H1 (cell line): Measurements from ENCODE around the gene MIOX. TPM values are rescaled to one million over a fixed set of nuclear protein-coding genes. Genes with fewer than 3 reads are reported as not detected.

Experiments
- CTCF ChIA-PET: fragments of 300-600 bp; sonication (Branson Sonifier 250); formaldehyde crosslinking; loops from one replicate; lab custom pipeline; 2021; ENCODE audit not compliant: partially characterized antibody; lab: Charles Lee
- POLR2A ChIA-PET: fragments of 300-600 bp; sonication (Branson Sonifier 250); formaldehyde crosslinking; loops from one replicate; lab custom pipeline; 2021; ENCODE audit warnings: inconsistent platforms; ENCODE audit not compliant: partially characterized antibody; lab: Charles Lee
- DNase-seq, 2 experiments: peaks; one replicate each; pipeline versions ENCODE4 v3.0.0 to v3.0.0-alpha.2; 2010 to 2022; ENCODE audit warnings: low spot score in 2 of 2, low read depth in 1 of 2, mixed read lengths in 1 of 2
- FAIRE-seq: peaks from 2 replicates; lab custom pipeline; 2011; peaks lifted over from hg19 to GRCh38; lab: Jason Lieb, UNC
- H2AFZ ChIP-seq: 2 replicates; pipeline ENCODE4 v1.8.1; 2012; ENCODE audit warnings: low read length, inconsistent platforms
- H2AK5ac ChIP-seq: 2 replicates; pipeline ENCODE4 v1.6.1; 2013; ENCODE audit warnings: low read depth, low read length
- H2BK120ac ChIP-seq: replicated peaks from 2 replicates; pipeline ENCODE3; 2013; ENCODE audit warnings: low read depth, low read length, inconsistent platforms
- H2BK12ac ChIP-seq: 2 replicates; pipeline ENCODE4 v1.6.1; 2013; ENCODE audit warnings: low read depth, low read length
- H2BK15ac ChIP-seq: 2 replicates; pipeline ENCODE4 v1.6.1; 2013; ENCODE audit warnings: low read length
- H2BK20ac ChIP-seq: 2 replicates; pipeline ENCODE4 v1.6.1; 2013; ENCODE audit warnings: low read length
- H2BK5ac ChIP-seq: 2 replicates; pipeline ENCODE4 v1.6.1; 2013; ENCODE audit warnings: low read depth, low read length
- H3K14ac ChIP-seq: 2 replicates; pipeline ENCODE4 v1.6.1; 2013; ENCODE audit warnings: inconsistent platforms; ENCODE audit not compliant: insufficient read length
- H3K18ac ChIP-seq: 2 replicates; pipeline ENCODE4 v1.6.1; 2013; ENCODE audit warnings: low read length; ENCODE audit errors: extremely low read depth
- H3K23ac ChIP-seq: 2 replicates; pipeline ENCODE4 v1.6.1; 2013; ENCODE audit warnings: inconsistent platforms; ENCODE audit not compliant: insufficient read length
- H3K23me2 ChIP-seq: 2 replicates; pipeline ENCODE4 v1.6.1; 2013; ENCODE audit warnings: low read depth, low read length
- H3K27ac ChIP-seq: 2 replicates; pipeline ENCODE4 v1.6.1; 2011; ENCODE audit warnings: low read depth, low read length, inconsistent platforms
- H3K27me3 ChIP-seq, 4 experiments: replicated peaks in 1 of 4; 1 replicate in 1 of 4; 2 replicates in 3 of 4; pipeline versions ENCODE4 v1.6.1 to v1.8.1; 2011 to 2013; ENCODE audit warnings: low read length in 3 of 4, mild to moderate bottlenecking in 3 of 4, inconsistent platforms in 2 of 4, mixed read lengths in 2 of 4, moderate library complexity in 1 of 4; ENCODE audit not compliant: control insufficient read depth in 3 of 4, insufficient read depth in 3 of 4; ENCODE audit errors: extremely low read depth in 1 of 4
- H3K36me3 ChIP-seq, 4 experiments: 2 replicates each; pipeline versions ENCODE4 v1.6.1 to v1.8.1; 2011 to 2013; ENCODE audit warnings: mild to moderate bottlenecking in 4 of 4, low read length in 3 of 4, moderate library complexity in 2 of 4, control low read depth in 1 of 4, inconsistent platforms in 1 of 4; ENCODE audit not compliant: insufficient read depth in 4 of 4, control insufficient read depth in 2 of 4
- H3K4ac ChIP-seq: replicated peaks from 2 replicates; pipeline ENCODE3; 2013; ENCODE audit warnings: low read length, low read depth, mixed read lengths, inconsistent platforms; ENCODE audit not compliant: insufficient read length
- H3K4me1 ChIP-seq, 4 experiments: replicated peaks in 1 of 4; 1 replicate in 1 of 4; 2 replicates in 3 of 4; pipeline versions ENCODE4 v1.6.1 to v1.8.1; 2011 to 2013; ENCODE audit warnings: low read length in 3 of 4, inconsistent platforms in 2 of 4, mixed read lengths in 1 of 4; ENCODE audit not compliant: insufficient read depth in 4 of 4, control insufficient read depth in 3 of 4
- H3K4me2 ChIP-seq, 2 experiments: 2 replicates each; pipeline versions ENCODE4 v1.6.1 to v1.8.1; 2011 to 2013; ENCODE audit warnings: low read depth in 2 of 2, low read length in 2 of 2, control low read depth in 1 of 2, inconsistent platforms in 1 of 2, mild to moderate bottlenecking in 1 of 2; ENCODE audit not compliant: insufficient read depth in 1 of 2
- H3K4me3 ChIP-seq, 4 experiments: fragments of 200-600, 300-600 bp in 1 of 4; sonication (generic), shearing (Covaris generic), sonication (Bioruptor Twin) in 1 of 4; 2 replicates each; pipeline versions ENCODE4 v1.5.1 to v1.8.1; 2011 to 2016; ENCODE audit warnings: low read length in 4 of 4, low read depth in 3 of 4, control low read depth in 2 of 4, inconsistent platforms in 2 of 4, mild to moderate bottlenecking in 2 of 4, mixed read lengths in 1 of 4, moderate library complexity in 1 of 4; ENCODE audit not compliant: insufficient read depth in 2 of 4; ENCODE audit errors: extremely low read depth in 1 of 4
- H3K56ac ChIP-seq: replicated peaks from 2 replicates; pipeline ENCODE3; 2013; ENCODE audit warnings: low read depth, mild to moderate bottlenecking, mixed read lengths, low read length, inconsistent platforms; ENCODE audit not compliant: insufficient read length
- H3K79me1 ChIP-seq: 2 replicates; pipeline ENCODE4 v1.6.1; 2013; ENCODE audit warnings: low read depth, low read length, control low read depth
- H3K79me2 ChIP-seq, 2 experiments: 2 replicates each; pipeline versions ENCODE4 v1.6.1 to v1.8.1; 2012 to 2013; ENCODE audit warnings: low read length in 2 of 2, mild to moderate bottlenecking in 2 of 2, inconsistent platforms in 1 of 2; ENCODE audit not compliant: insufficient read depth in 2 of 2, control insufficient read depth in 1 of 2
- H3K9ac ChIP-seq, 4 experiments: replicated peaks in 1 of 4; 1 replicate in 1 of 4; 2 replicates in 3 of 4; pipeline versions ENCODE4 v1.6.1 to v1.8.1; 2011 to 2013; ENCODE audit warnings: low read depth in 3 of 4, low read length in 3 of 4, control low read depth in 2 of 4, mild to moderate bottlenecking in 2 of 4, moderate library complexity in 2 of 4, inconsistent platforms in 1 of 4; ENCODE audit errors: extremely low read depth in 1 of 4
- H3K9me3 ChIP-seq, 2 experiments: 2 replicates each; pipeline versions ENCODE4 v1.6.1 to v1.8.1; 2012 to 2013; ENCODE audit warnings: mild to moderate bottlenecking in 2 of 2, moderate library complexity in 2 of 2, control low read depth in 1 of 2, inconsistent platforms in 1 of 2, low read depth in 1 of 2, low read length in 1 of 2, mixed read lengths in 1 of 2; ENCODE audit not compliant: insufficient read depth in 2 of 2
- H4K20me1 ChIP-seq, 2 experiments: replicated peaks in 1 of 2; 2 replicates each; pipeline versions ENCODE3 to v1.8.1; 2011 to 2013; ENCODE audit warnings: inconsistent platforms in 2 of 2, low read length in 2 of 2, mild to moderate bottlenecking in 1 of 2; ENCODE audit not compliant: insufficient read depth in 2 of 2, control insufficient read depth in 1 of 2
- H4K5ac ChIP-seq: 2 replicates; pipeline ENCODE4 v1.6.1; 2013; ENCODE audit warnings: low read length, low read depth, mixed read lengths, inconsistent platforms; ENCODE audit not compliant: insufficient read length
- H4K8ac ChIP-seq: 2 replicates; pipeline ENCODE4 v1.8.0; 2013; ENCODE audit warnings: mild to moderate bottlenecking, moderate library complexity, low read length, inconsistent platforms; ENCODE audit not compliant: insufficient read depth; ENCODE audit errors: extremely low read depth
- H4K91ac ChIP-seq: replicated peaks from 2 replicates; pipeline ENCODE3; 2013; ENCODE audit warnings: low read length, mixed read lengths, inconsistent platforms; ENCODE audit not compliant: insufficient read length
- EGR1 ChIP-seq: IDR thresholded peaks from 2 replicates; pipeline ENCODE4 v1.6.1; 2011; ENCODE audit warnings: low read depth, low read length, borderline replicate concordance
- GTF2F1 ChIP-seq: IDR thresholded peaks from 2 replicates; pipeline ENCODE4 v1.6.1; 2012; ENCODE audit warnings: low read depth, low read length, improper control_type of control experiment, borderline replicate concordance
- NANOG ChIP-seq: IDR thresholded peaks from 2 replicates; pipeline ENCODE4 v1.6.1; 2011; ENCODE audit warnings: low read length, low read depth, mild to moderate bottlenecking, inconsistent platforms; ENCODE audit not compliant: insufficient read depth, poor library complexity, severe bottlenecking
- RBBP5 ChIP-seq: IDR thresholded peaks from 2 replicates; pipeline ENCODE4 v1.7.1; 2012; ENCODE audit warnings: low read depth, mild to moderate bottlenecking, inconsistent platforms, low read length, moderate library complexity, borderline replicate concordance
- SP2 ChIP-seq: IDR thresholded peaks from 2 replicates; pipeline ENCODE4 v1.6.1; 2012; ENCODE audit warnings: mild to moderate bottlenecking, low read length, inconsistent platforms
- WGBS, 2 experiments: shearing (Covaris generic) in 1 of 2; methylation state at CpG; one replicate each; pipeline versions ENCODE4 v1.1.6 to v1.1.7; 2013 to 2015; ENCODE audit warnings: low lambda C conversion rate in 2 of 2, mixed read lengths in 2 of 2, inconsistent platforms in 1 of 2, low coverage in 1 of 2, missing lambda C conversion rate in 1 of 2; ENCODE audit not compliant: insufficient replicate concordance in 2 of 2, insufficient coverage in 1 of 2, insufficient read length in 1 of 2; ENCODE audit errors: extremely low coverage in 1 of 2, missing lambda C conversion rate in 1 of 2; 5-methylcytosine and 5-hydroxymethylcytosine counted together
- polyA plus RNA-seq, 7 experiments: library from polyadenylated mRNA; depleted of rRNA in 3 of 7; stranded (reverse) in 5 of 7; unstranded in 2 of 7; fragments of >200 nt in 5 of 7; fragments of 200-250 nt in 2 of 7; gene quantifications; 1 replicate in 5 of 7; 2 replicates in 1 of 7; 4 replicates in 1 of 7; pipeline versions ENCODE4 v1.2.1 to v1.2.3, GENCODE V29; 2011 to 2013; ENCODE audit warnings: missing spikeins in 2 of 7, mixed read lengths in 2 of 7
- total RNA-seq: library from RNA; stranded (reverse); fragmentation: NEBNext Ultra II Directional; extraction: Animal tissue kit (Norgen Biotek cat#: 25700); gene quantifications from 2 replicates; pipeline ENCODE4 v1.2.1, GENCODE V29; 2021

MIOX gene
- total and polyA plus RNA-seq, 2 of the 8 experiments (the other 6 are each of a cell fraction or from before 2014, with no cell fraction given) = 0.30 to 0.32 TPM

DNA sequence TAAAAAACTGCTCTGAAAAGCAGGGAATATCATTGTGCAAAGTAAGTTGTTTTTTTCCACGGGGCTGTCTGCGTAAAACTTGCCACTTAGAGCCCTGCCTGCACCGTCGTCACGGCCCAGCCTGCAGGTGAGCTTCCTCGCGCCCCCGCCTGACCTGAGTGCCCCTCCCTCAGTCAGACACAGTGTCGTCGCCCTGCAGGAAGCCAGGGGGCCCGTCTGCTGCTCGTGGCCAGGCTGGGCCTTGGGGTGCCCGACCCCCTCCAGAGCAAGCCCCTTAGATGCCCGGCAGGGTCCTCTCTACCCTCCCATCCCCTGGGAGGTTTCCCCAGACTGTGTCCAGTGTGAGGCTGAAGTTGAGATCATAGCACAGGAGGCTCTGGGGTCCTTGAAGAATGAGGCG lies 43.5 kb upstream of the MIOX start:
- no peaks in the 10 kb centered on the region for H3K27me3 ChIP-seq
- H3K4me2 ChIP-seq = no peak overlapping the region
- peaks cover 0 to 9% (median 4%) of the 10 kb centered on the region in 4 experiments; a peak in 5 of 7 replicates for H3K4me1 ChIP-seq
- peaks cover 17 to 18% of the 10 kb centered on the region in 2 experiments for H4K20me1 ChIP-seq
- no peaks in the 10 kb centered on the region for H3K79me1 ChIP-seq
- H3K14ac ChIP-seq = no peak overlapping the region
- peaks cover 9 to 34% (median 23%) of the 10 kb centered on the region in 4 experiments for H3K36me3 ChIP-seq
- H2BK12ac ChIP-seq = no peak overlapping the region
- no peak overlapping the region for H4K91ac ChIP-seq
- WGBS, 2 experiments = 96% methylated on average over 13 of the region's 15 CpGs; no CpG with 5 or more reads in 1 of the 2 experiments
- no peaks in the 10 kb centered on the region for H3K23me2 ChIP-seq
- FAIRE-seq (no peak), DNase-seq (no peak)
- no peaks in the 10 kb centered on the region for H3K79me2 ChIP-seq
- H3K27ac ChIP-seq = no peak overlapping the region
- H2BK20ac ChIP-seq = no peak overlapping the region
- H3K56ac ChIP-seq = no peak overlapping the region
- no peak overlapping the region for H4K5ac ChIP-seq
- H3K9me3 ChIP-seq = no peaks in the 10 kb centered on the region
- no peak overlapping the region for H2BK15ac ChIP-seq
- H2BK120ac ChIP-seq = no peak overlapping the region
- no peak overlapping the region for H3K23ac ChIP-seq
- H2BK5ac ChIP-seq = no peak overlapping the region
- no peak overlapping the region for H2AK5ac ChIP-seq
- H3K4ac ChIP-seq = no peak overlapping the region
- H3K4me3 ChIP-seq = no peak overlapping the region
- TF ChIP-seq EGR1 = no peak
- no peak for TF ChIP-seq GTF2F1
- no peak for TF ChIP-seq RBBP5
- no peak for TF ChIP-seq NANOG
- no peak for TF ChIP-seq SP2
- POLR2A ChIA-PET = interaction anchor here (0.5 to 2.8 kb wide), 5 partner anchors 24 to 199 kb away, joined by 3 to 9 read pairs (median 5); partner anchors contain the start of genes SCO2 and TUBGCP6
- no peak overlapping the region; a peak in 2 of 7 replicates for H3K9ac ChIP-seq
- CTCF ChIA-PET = interaction anchor here (1.6 kb wide), 1 partner anchor 14 kb away, joined by 5 read pairs; no protein-coding TSS in a partner anchor
- no peak overlapping the region for H4K8ac ChIP-seq
- H2AFZ ChIP-seq = no peak overlapping the region
- no peak overlapping the region for H3K18ac ChIP-seq
